Measurements from ENCODE around the gene TCF12. TPM values are rescaled to one million over a fixed set of nuclear protein-coding genes. Genes with fewer than 3 reads are reported as not detected.

Gene TCF12
- total and polyA plus RNA-seq, 5 donors from 2014 or later: 45.7 to 83.7 (median 68.2) TPM

DNA sequence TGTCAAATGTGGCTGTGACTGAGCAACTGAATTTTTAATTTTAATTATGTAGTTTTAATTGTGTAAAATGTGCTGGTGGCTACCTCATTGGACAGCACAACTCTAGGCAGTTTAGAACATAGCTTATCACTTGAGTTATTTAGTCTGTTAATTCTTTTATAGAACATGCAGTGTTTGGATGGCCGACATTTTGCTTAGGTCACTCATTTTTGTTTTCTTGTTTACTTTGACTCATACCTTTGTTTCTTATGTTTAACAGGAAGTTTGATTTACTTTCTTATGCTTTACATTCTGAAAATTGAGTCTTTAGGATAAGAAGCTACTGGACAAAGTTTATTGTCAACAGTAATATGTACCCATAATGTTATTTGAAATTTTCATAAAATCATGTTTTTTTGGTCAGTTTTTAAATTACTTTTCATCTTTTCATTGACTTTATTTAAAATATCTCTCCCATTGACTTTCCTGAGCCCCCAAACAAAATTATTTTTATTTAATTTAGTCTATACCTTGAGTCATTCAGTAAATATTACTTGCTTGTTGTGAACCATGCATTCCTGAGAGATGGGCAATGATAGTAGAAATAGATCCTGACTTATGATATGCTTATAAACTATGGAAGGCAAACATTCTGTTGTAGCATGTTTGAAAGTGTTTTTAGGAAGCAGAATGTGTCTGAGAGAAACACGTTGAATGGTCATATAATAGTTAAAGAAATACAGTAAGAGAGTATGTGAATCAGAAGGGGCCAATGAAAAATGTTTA is 60.6 kb downstream of the TCF12 start:
- no peak overlapping the region for H3K4me3 ChIP-seq (ENCODE audit: low read depth, low read length)
- ATAC-seq (ENCODE audit: low read depth in 2 of 2): no peak
- Mint-ChIP-seq H3K4me1 (peaks cover 16 to 54% (median 25%) of the 10 kb centered on the region in 4 donors), H3K27me3 (no peaks in the 10 kb centered on the region), H3K4me3 (no peak overlapping the region), H3K36me3 (peaks cover 4% of the 10 kb centered on the region), H3K9me3 (peaks cover 0 to 3% (median 0%) of the 10 kb centered on the region in 7 donors), H3K27ac (no peak overlapping the region)
- H3K27ac ChIP-seq (ENCODE audit: insufficient read depth, low read length, poor library complexity, severe bottlenecking): no peak overlapping the region
- no peaks in the 10 kb centered on the region for H3K27me3 ChIP-seq (ENCODE audit: control insufficient read depth, insufficient read depth, low read length)
- H3K36me3 ChIP-seq (ENCODE audit: control insufficient read depth, insufficient read depth, low read length): no peaks in the 10 kb centered on the region
- DNase-seq: no peak
- no peaks in the 10 kb centered on the region for H3K4me1 ChIP-seq (ENCODE audit: control insufficient read depth, insufficient read depth, low read length, poor library complexity, severe bottlenecking)
- H3K9me3 ChIP-seq (ENCODE audit: control insufficient read depth in 2 of 2, low read length in 2 of 2): no peaks in the 10 kb centered on the region

DNA sequence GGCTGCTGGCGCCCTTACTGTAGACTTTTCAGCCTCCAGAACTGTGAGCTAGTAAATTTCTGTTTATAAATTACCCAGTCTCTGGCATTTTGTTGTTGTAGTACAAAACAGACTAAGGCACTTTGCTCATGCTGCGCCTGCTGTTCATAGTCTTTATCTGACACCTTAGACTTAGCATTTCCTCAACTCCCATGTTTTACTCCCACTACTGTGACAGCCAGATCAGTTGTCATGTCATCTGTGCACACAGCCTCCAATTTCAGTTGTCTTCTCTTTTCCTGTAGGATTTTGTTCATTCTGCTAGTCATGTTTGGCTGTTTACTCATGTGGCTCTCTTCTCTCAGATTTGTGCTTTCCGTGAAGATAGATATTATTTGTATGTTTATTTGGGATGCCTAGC is 62.0 kb downstream of the TCF12 start:
- H3K36me3 Mint-ChIP-seq: peaks cover 4% of the 10 kb centered on the region
- peaks cover 28 to 66% (median 37%) of the 10 kb centered on the region in 4 donors for H3K4me1 Mint-ChIP-seq
- no peaks in the 10 kb centered on the region for H3K27me3 Mint-ChIP-seq
- peaks cover 0 to 3% (median 0%) of the 10 kb centered on the region in 7 donors for H3K9me3 Mint-ChIP-seq
- no peak for DNase-seq
- peak overlapping the region in 1 of 3 donors; percentile 68 for H3K27ac Mint-ChIP-seq
- Histone ChIP-seq H3K4me1 (ENCODE audit: control insufficient read depth, insufficient read depth, low read length, poor library complexity, severe bottlenecking) (peaks cover 2% of the 10 kb centered on the region), H3K9me3 (ENCODE audit: control insufficient read depth in 2 of 2, low read length in 2 of 2) (no peaks in the 10 kb centered on the region), H3K36me3 (ENCODE audit: control insufficient read depth, insufficient read depth, low read length) (no peaks in the 10 kb centered on the region), H3K27ac (ENCODE audit: insufficient read depth, low read length, poor library complexity, severe bottlenecking) (no peak overlapping the region), H3K4me3 (ENCODE audit: low read depth, low read length) (no peak overlapping the region), H3K27me3 (ENCODE audit: control insufficient read depth, insufficient read depth, low read length) (no peaks in the 10 kb centered on the region)
- H3K4me3 Mint-ChIP-seq: no peak overlapping the region
- ATAC-seq (ENCODE audit: low read depth in 2 of 2): no peak

- H3K27ac Mint-ChIP-seq: no peak overlapping the region
- H3K4me1 ChIP-seq (ENCODE audit: control insufficient read depth, insufficient read depth, low read length, poor library complexity, severe bottlenecking): peaks cover 9% of the 10 kb centered on the region
- H3K4me3 ChIP-seq (ENCODE audit: low read depth, low read length): no peak overlapping the region
- H3K36me3 ChIP-seq (ENCODE audit: control insufficient read depth, insufficient read depth, low read length): no peaks in the 10 kb centered on the region
- no peaks in the 10 kb centered on the region for H3K9me3 Mint-ChIP-seq
- no peak for ATAC-seq (ENCODE audit: low read depth in 2 of 2)
- peaks cover 29 to 70% (median 37%) of the 10 kb centered on the region in 4 donors for H3K4me1 Mint-ChIP-seq
- no peak for DNase-seq
- no peaks in the 10 kb centered on the region for H3K36me3 Mint-ChIP-seq
- no peaks in the 10 kb centered on the region for H3K27me3 ChIP-seq (ENCODE audit: control insufficient read depth, insufficient read depth, low read length)
- no peak overlapping the region for H3K4me3 Mint-ChIP-seq
- no peaks in the 10 kb centered on the region for H3K9me3 ChIP-seq (ENCODE audit: control insufficient read depth in 2 of 2, low read length in 2 of 2)
- H3K27me3 Mint-ChIP-seq: no peaks in the 10 kb centered on the region
- H3K27ac ChIP-seq (ENCODE audit: insufficient read depth, low read length, poor library complexity, severe bottlenecking): no peak overlapping the region
Measured at GRCh38 chr15:56981160-56981559, 62.7 kb downstream of the TCF12 start.

DNA sequence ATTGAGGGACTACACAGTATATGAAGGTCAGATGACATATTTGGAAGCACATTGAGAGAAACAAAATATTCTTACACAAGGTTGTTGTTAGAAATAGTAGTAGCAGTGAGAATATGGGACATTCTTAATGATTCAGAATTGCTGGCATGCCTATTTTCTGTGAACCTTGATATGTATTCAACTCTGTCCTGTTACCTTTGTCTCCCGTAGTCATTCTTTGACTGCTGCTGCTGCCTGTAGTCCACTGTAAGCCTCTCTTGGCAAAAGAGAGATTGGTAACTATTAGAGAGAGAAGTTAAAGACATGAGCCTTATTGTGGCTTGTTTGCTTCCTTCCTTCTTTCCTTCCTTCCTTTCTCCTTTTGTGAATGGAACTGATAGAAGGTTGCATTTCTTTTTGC is 64.5 kb downstream of the TCF12 start:
- H3K27me3 Mint-ChIP-seq: no peaks in the 10 kb centered on the region
- ATAC-seq (ENCODE audit: low read depth in 2 of 2) (no peak), DNase-seq (no peak)
- H3K36me3 Mint-ChIP-seq: no peaks in the 10 kb centered on the region
- H3K4me3 ChIP-seq (ENCODE audit: low read depth, low read length): no peak overlapping the region
- no peak overlapping the region for H3K4me3 Mint-ChIP-seq
- H3K27me3 ChIP-seq (ENCODE audit: control insufficient read depth, insufficient read depth, low read length): no peaks in the 10 kb centered on the region
- peak overlapping the region in 1 of 3 donors; percentile 12 for H3K27ac Mint-ChIP-seq
- no peak overlapping the region for H3K27ac ChIP-seq (ENCODE audit: insufficient read depth, low read length, poor library complexity, severe bottlenecking)
- H3K4me1 ChIP-seq (ENCODE audit: control insufficient read depth, insufficient read depth, low read length, poor library complexity, severe bottlenecking): peaks cover 14% of the 10 kb centered on the region
- H3K36me3 ChIP-seq (ENCODE audit: control insufficient read depth, insufficient read depth, low read length): no peaks in the 10 kb centered on the region
- H3K9me3 Mint-ChIP-seq: no peaks in the 10 kb centered on the region
- no peaks in the 10 kb centered on the region for H3K9me3 ChIP-seq (ENCODE audit: control insufficient read depth in 2 of 2, low read length in 2 of 2)
- peaks cover 21 to 75% (median 39%) of the 10 kb centered on the region in 4 donors for H3K4me1 Mint-ChIP-seq

GRCh38 chr15:56984681-56985481 is 66.4 kb downstream of the TCF12 start:
- Histone ChIP-seq H3K36me3 (ENCODE audit: control insufficient read depth, insufficient read depth, low read length) (no peaks in the 10 kb centered on the region), H3K4me3 (ENCODE audit: low read depth, low read length) (peak overlapping the region; percentile 2), H3K27me3 (ENCODE audit: control insufficient read depth, insufficient read depth, low read length) (no peaks in the 10 kb centered on the region), H3K9me3 (ENCODE audit: control insufficient read depth in 2 of 2, low read length in 2 of 2) (no peaks in the 10 kb centered on the region), H3K27ac (ENCODE audit: insufficient read depth, low read length, poor library complexity, severe bottlenecking) (no peak overlapping the region), H3K4me1 (ENCODE audit: control insufficient read depth, insufficient read depth, low read length, poor library complexity, severe bottlenecking) (peaks cover 22% of the 10 kb centered on the region)
- Mint-ChIP-seq H3K4me1 (peaks cover 28 to 77% (median 50%) of the 10 kb centered on the region in 4 donors), H3K27me3 (no peaks in the 10 kb centered on the region), H3K9me3 (no peaks in the 10 kb centered on the region), H3K4me3 (no peak overlapping the region), H3K36me3 (no peaks in the 10 kb centered on the region), H3K27ac (peak overlapping the region in 2 of 3 donors; percentile 2 to 57)
- no peak for ATAC-seq (ENCODE audit: low read depth in 2 of 2)
- DNase-seq: no peak

GRCh38 chr15:56985856-56986255 is 67.4 kb downstream of the TCF12 start:
- no peak for DNase-seq
- H3K4me3 ChIP-seq (ENCODE audit: low read depth, low read length): no peak overlapping the region
- no peak overlapping the region for H3K27ac Mint-ChIP-seq
- H3K27me3 ChIP-seq (ENCODE audit: control insufficient read depth, insufficient read depth, low read length): no peaks in the 10 kb centered on the region
- H3K4me3 Mint-ChIP-seq: no peak overlapping the region
- no peaks in the 10 kb centered on the region for H3K27me3 Mint-ChIP-seq
- H3K9me3 ChIP-seq (ENCODE audit: control insufficient read depth in 2 of 2, low read length in 2 of 2): no peaks in the 10 kb centered on the region
- H3K27ac ChIP-seq (ENCODE audit: insufficient read depth, low read length, poor library complexity, severe bottlenecking): no peak overlapping the region
- no peaks in the 10 kb centered on the region for H3K36me3 ChIP-seq (ENCODE audit: control insufficient read depth, insufficient read depth, low read length)
- peaks cover 29 to 67% (median 48%) of the 10 kb centered on the region in 4 donors for H3K4me1 Mint-ChIP-seq
- ATAC-seq (ENCODE audit: low read depth in 2 of 2): no peak
- H3K36me3 Mint-ChIP-seq: peaks cover under 1% of the 10 kb centered on the region
- H3K4me1 ChIP-seq (ENCODE audit: control insufficient read depth, insufficient read depth, low read length, poor library complexity, severe bottlenecking): peaks cover 22% of the 10 kb centered on the region
- no peaks in the 10 kb centered on the region for H3K9me3 Mint-ChIP-seq

DNA sequence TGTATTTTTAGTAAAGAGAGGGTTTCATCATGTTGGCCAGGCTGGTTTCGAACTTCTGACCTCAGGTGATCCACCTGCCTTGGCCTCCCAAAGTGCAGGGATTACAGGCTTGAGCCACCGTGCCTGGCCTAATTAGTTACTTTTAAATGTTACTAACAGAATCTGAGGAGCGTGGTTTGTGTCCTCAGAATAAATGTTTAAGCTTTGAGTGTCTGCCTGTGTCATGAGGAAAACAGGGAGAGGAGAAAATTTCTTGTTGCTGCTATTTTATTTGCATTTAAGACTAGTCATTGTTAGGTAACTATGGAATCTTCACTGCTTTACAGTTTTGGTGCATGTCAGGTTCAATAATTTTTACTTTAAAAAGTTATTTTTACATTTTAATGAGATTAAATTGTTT is 68.8 kb downstream of the TCF12 start:
- no peaks in the 10 kb centered on the region for H3K36me3 ChIP-seq (ENCODE audit: control insufficient read depth, insufficient read depth, low read length)
- H3K4me1 Mint-ChIP-seq: peaks cover 27 to 64% (median 44%) of the 10 kb centered on the region in 4 donors
- no peaks in the 10 kb centered on the region for H3K27me3 ChIP-seq (ENCODE audit: control insufficient read depth, insufficient read depth, low read length)
- ATAC-seq (ENCODE audit: low read depth in 2 of 2): no peak
- peaks cover 22% of the 10 kb centered on the region for H3K4me1 ChIP-seq (ENCODE audit: control insufficient read depth, insufficient read depth, low read length, poor library complexity, severe bottlenecking)
- H3K27me3 Mint-ChIP-seq: no peaks in the 10 kb centered on the region
- no peak overlapping the region for H3K4me3 Mint-ChIP-seq
- no peak for DNase-seq
- H3K27ac Mint-ChIP-seq: no peak overlapping the region
- H3K36me3 Mint-ChIP-seq: peaks cover 5% of the 10 kb centered on the region
- H3K9me3 Mint-ChIP-seq: no peaks in the 10 kb centered on the region
- no peaks in the 10 kb centered on the region for H3K9me3 ChIP-seq (ENCODE audit: control insufficient read depth in 2 of 2, low read length in 2 of 2)
- H3K4me3 ChIP-seq (ENCODE audit: low read depth, low read length): no peak overlapping the region
- no peak overlapping the region for H3K27ac ChIP-seq (ENCODE audit: insufficient read depth, low read length, poor library complexity, severe bottlenecking)
